HG02610 (cell line): Measurements from ENCODE around the gene SEMA6D.

ENCODE experiments used
- ATAC-seq: cut with Tn5 transposase; IDR thresholded peaks from one replicate; pipeline ENCODE4 v1.9.1; 2021; ENCODE audit warnings: mild to moderate bottlenecking, moderate library complexity; ENCODE audit not compliant: unreplicated experiment

Gene SEMA6D

GRCh38 chr15:47717036-47717612, at the start of gene SEMA6D:
SEMA6D (plus strand) TSS chr15:47717505; CDS start chr15:47759799, 42,294 bp downstream.
- ATAC-seq: no peak

GRCh38 chr15:47669221-47669620, 48.1 kb upstream of the SEMA6D start:
- ATAC-seq: no peak

- no peak for ATAC-seq
Measured at GRCh38 chr15:47670365-47670764, 46.9 kb upstream of the SEMA6D start.

- ATAC-seq: no peak
Measured at GRCh38 chr15:47673232-47673761, 44.0 kb upstream of the SEMA6D start.

GRCh38 chr15:47674586-47675232, 42.6 kb upstream of the SEMA6D start:
- ATAC-seq: no peak

- ATAC-seq: no peak
Measured at GRCh38 chr15:47675735-47676134, 41.6 kb upstream of the SEMA6D start.

GRCh38 chr15:47678040-47678439, 39.3 kb upstream of the SEMA6D start:
- ATAC-seq: no peak

GRCh38 chr15:47682661-47683060, 34.6 kb upstream of the SEMA6D start:
- ATAC-seq: no peak

GRCh38 chr15:47685141-47685870, 32.0 kb upstream of the SEMA6D start:
- ATAC-seq: no peak

- ATAC-seq: no peak
Measured at GRCh38 chr15:47688573-47689086, 28.7 kb upstream of the SEMA6D start.

- no peak for ATAC-seq
Measured at GRCh38 chr15:47689660-47690059, 27.6 kb upstream of the SEMA6D start.

GRCh38 chr15:47691882-47692281, 25.4 kb upstream of the SEMA6D start:
- ATAC-seq: no peak

GRCh38 chr15:47696351-47696750, 21.0 kb upstream of the SEMA6D start:
- ATAC-seq: no peak

GRCh38 chr15:47705281-47705997, 11.9 kb upstream of the SEMA6D start:
- no peak for ATAC-seq

GRCh38 chr15:47707391-47707790, 9.9 kb upstream of the SEMA6D start:
- ATAC-seq: no peak

- no peak for ATAC-seq
Measured at GRCh38 chr15:47708161-47708980, 8.9 kb upstream of the SEMA6D start.

- no peak for ATAC-seq
Measured at GRCh38 chr15:47711655-47712054, 5.7 kb upstream of the SEMA6D start.

GRCh38 chr15:47715402-47715801, 1.9 kb upstream of the SEMA6D start:
- no peak for ATAC-seq

- no peak for ATAC-seq
Measured at GRCh38 chr15:47715856-47716445, 1.4 kb upstream of the SEMA6D start.

GRCh38 chr15:47716516-47716915, 789 bp upstream of the SEMA6D start:
- no peak for ATAC-seq
